SK-N-SH (cell line): Measurements from ENCODE around the gene OPRM1.

ENCODE experiments used
- CTCF ChIP-seq: fragments of 200-600 bp; sonication (generic); IDR thresholded peaks from 2 replicates; pipeline ENCODE4 v1.6.1; 2017; ENCODE audit warnings: antibody characterized with exemption, mild to moderate bottlenecking, moderate library complexity
- RFX5 ChIP-seq: IDR thresholded peaks from 2 replicates; pipeline ENCODE4 v1.6.1; 2012; ENCODE audit warnings: mild to moderate bottlenecking, improper control_type of control experiment, low read length

- TF ChIP-seq CTCF: no peak
- no peak for TF ChIP-seq RFX5
Observed at GRCh38 chr6:154167126-154167525, 128.1 kb downstream of the OPRM1 start.
